GM23248 (cell line): Measurements from ENCODE around the gene ESYT2.

ENCODE experiments used
- EZH2 ChIP-seq: fragments of 200-600 bp; sonication (generic); IDR thresholded peaks from 2 replicates; pipeline ENCODE4 v1.6.1; 2018; ENCODE audit warnings: antibody characterized with exemption, mild to moderate bottlenecking; ENCODE audit not compliant: insufficient read depth, poor library complexity, severe bottlenecking
- EZH2phosphoT487 ChIP-seq: fragments of 200-600 bp; sonication (generic); IDR thresholded peaks from 2 replicates; pipeline ENCODE4 v1.6.1; 2018; ENCODE audit warnings: antibody characterized with exemption, moderate library complexity, mild to moderate bottlenecking, low read depth; ENCODE audit not compliant: insufficient read depth

DNA sequence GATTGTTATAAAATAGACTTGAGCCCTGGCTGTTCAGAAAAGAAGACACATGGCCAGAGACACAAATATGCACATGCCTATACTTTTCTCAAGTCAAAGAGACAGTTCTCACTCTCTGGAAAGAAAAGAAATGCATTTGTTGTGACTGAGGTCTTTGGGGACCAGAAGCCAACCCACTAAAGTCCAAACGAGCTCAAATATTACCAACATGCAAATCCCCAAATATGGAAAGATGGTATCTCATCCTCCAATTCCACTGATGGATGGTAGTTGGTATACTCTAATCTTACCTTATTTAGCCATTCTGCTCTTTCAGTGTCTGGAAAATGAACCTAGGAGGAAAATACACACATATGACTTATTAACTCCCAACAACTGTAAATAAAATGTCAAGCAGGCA is 30.6 kb downstream of the ESYT2 start:
- TF ChIP-seq EZH2 (no peak), EZH2phosphoT487 (no peak)
